ENCODE results near the gene KIAA1755.

DNA sequence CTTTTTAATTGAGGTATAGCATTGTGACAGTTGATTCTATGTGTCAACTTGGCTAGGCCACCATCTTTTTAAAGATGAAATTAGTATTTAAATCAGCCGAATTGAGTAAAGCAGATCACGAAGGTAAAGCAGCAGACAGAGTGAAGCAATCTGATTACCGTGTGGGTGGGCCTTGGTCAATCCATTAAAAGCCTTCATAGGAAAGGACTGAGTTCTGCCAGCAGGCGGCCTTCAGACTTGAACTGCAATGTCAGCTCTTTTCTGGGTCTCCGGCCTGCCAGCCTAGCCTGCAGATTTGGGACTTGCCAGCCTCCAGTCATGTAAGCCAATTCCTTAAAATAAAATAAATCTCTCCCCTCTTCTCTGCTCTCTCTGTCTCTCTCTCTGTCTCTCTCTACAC is 73.0 kb downstream of the KIAA1755 start:
- TF ChIP-seq, protein P1, sequence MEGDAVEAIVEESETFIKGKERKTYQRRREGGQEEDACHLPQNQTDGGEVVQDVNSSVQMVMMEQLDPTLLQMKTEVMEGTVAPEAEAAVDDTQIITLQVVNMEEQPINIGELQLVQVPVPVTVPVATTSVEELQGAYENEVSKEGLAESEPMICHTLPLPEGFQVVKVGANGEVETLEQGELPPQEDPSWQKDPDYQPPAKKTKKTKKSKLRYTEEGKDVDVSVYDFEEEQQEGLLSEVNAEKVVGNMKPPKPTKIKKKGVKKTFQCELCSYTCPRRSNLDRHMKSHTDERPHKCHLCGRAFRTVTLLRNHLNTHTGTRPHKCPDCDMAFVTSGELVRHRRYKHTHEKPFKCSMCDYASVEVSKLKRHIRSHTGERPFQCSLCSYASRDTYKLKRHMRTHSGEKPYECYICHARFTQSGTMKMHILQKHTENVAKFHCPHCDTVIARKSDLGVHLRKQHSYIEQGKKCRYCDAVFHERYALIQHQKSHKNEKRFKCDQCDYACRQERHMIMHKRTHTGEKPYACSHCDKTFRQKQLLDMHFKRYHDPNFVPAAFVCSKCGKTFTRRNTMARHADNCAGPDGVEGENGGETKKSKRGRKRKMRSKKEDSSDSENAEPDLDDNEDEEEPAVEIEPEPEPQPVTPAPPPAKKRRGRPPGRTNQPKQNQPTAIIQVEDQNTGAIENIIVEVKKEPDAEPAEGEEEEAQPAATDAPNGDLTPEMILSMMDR (conservative IDR thresholded peaks at IDR 0.05; ENCODE audit: low read depth, low read length): no peak
- no peak for TF ChIP-seq EZH2 (IDR thresholded peaks at IDR 0.05; ENCODE audit: borderline replicate concordance, low read depth, low read length, poor library complexity, severe bottlenecking)
